Peyer's patch (tissue), 4 donors: ENCODE data around the gene CRTAC1.

Experiments used
- CTCF ChIP-seq, 6 experiments: fragments of 450-650 bp in 4 of 6; fragments of 200-600 bp in 2 of 6; sonication (generic) in 1 of 6; IDR thresholded peaks; one replicate each; pipeline ENCODE4 v1.5.1; 2017 to 2019; ENCODE audit warnings: antibody characterized with exemption in 6 of 6, mild to moderate bottlenecking in 3 of 6, moderate library complexity in 1 of 6
- POLR2A ChIP-seq, 2 donors: fragments of 450-650 bp; IDR thresholded peaks; one replicate each; pipeline ENCODE4 v1.5.1; 2017; ENCODE audit warnings: antibody characterized with exemption in 2 of 2, mild to moderate bottlenecking in 2 of 2, moderate library complexity in 2 of 2

- TF ChIP-seq CTCF (IDR thresholded peaks at IDR 0.05) (no peak), POLR2A (IDR thresholded peaks at IDR 0.05) (no peak)
Observed at GRCh38 chr10:97879241-97879640, 151.2 kb downstream of the CRTAC1 start.
